Fibroblast of the aortic adventitia (primary cell): ENCODE measurements around the gene ADGRB3. TPM values are rescaled to one million over a fixed set of nuclear protein-coding genes. Genes with fewer than 3 reads are reported as not detected.
"Not testable (repeated sequence)": the region's sequence is repeated elsewhere in the genome, so short reads cannot be mapped to it uniquely, and the experiment has no call there.

ENCODE experiments used
- DNase-seq: peaks from one replicate; pipeline ENCODE4 v3.0.0-alpha.2; 2010; ENCODE audit warnings: low read depth
- H3K4me3 ChIP-seq: 2 replicates; pipeline ENCODE4 v1.5.1; 2011; ENCODE audit warnings: low read depth, mild to moderate bottlenecking, control low read depth, low read length, moderate library complexity
- total RNA-seq: library from RNA; depleted of rRNA; stranded (reverse); fragments of >200 nt; gene quantifications from 2 replicates; pipeline ENCODE4 v1.2.3, GENCODE V29; 2012; ENCODE audit warnings: low replicate concordance
- TF ChIP-seq, protein P1 (sequence below): IDR thresholded peaks from 2 replicates; pipeline ENCODE4 v1.5.1; 2011; ENCODE audit warnings: mild to moderate bottlenecking, low read length, control low read depth, inconsistent platforms; ENCODE audit not compliant: insufficient read depth

Gene ADGRB3
- total RNA-seq, 1 donor, result 1.4 TPM

DNA sequence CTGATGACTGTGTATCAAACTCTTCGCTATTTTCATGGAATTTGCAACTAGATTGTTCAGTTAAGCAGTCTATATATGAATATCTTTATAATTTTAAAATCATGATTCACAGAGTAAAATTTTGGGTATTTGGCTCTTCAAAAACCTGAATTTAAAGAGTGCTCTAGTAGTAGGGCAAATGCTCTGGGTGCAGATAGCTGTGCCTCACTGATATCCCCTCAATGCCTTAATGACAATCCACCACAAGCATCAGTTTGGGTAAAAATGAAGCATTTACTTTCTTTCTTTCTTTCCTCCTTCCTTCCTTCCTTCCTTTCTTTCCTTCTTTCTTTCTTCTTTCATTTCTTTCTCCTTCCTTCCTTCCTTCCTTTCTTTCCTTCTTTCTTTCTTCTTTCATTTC, 239.7 kb downstream of the ADGRB3 start:
- DNase-seq, result no peak
- no peak overlapping the region for H3K4me3 ChIP-seq
- TF ChIP-seq, protein P1, sequence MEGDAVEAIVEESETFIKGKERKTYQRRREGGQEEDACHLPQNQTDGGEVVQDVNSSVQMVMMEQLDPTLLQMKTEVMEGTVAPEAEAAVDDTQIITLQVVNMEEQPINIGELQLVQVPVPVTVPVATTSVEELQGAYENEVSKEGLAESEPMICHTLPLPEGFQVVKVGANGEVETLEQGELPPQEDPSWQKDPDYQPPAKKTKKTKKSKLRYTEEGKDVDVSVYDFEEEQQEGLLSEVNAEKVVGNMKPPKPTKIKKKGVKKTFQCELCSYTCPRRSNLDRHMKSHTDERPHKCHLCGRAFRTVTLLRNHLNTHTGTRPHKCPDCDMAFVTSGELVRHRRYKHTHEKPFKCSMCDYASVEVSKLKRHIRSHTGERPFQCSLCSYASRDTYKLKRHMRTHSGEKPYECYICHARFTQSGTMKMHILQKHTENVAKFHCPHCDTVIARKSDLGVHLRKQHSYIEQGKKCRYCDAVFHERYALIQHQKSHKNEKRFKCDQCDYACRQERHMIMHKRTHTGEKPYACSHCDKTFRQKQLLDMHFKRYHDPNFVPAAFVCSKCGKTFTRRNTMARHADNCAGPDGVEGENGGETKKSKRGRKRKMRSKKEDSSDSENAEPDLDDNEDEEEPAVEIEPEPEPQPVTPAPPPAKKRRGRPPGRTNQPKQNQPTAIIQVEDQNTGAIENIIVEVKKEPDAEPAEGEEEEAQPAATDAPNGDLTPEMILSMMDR, result no peak

DNA sequence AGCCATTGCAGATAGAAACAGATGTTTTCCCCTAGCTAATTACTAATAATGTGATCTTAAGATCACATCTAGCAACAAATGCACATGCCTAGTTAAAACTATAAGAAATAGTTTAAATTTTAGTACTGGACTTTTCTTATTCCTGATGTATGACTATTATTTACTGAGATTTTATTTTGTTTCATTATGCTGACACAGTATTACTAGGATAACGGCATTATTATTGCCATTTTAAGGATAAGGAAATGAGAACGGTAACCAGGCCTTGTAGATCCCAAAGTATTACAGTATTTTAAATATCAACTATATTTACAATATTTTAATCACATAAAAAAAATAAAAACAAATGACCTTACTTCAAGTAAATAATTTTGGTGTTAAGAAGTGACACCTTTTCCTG, 240.3 kb downstream of the ADGRB3 start:
- DNase-seq, result no peak
- TF ChIP-seq, protein P1, result no peak

DNA sequence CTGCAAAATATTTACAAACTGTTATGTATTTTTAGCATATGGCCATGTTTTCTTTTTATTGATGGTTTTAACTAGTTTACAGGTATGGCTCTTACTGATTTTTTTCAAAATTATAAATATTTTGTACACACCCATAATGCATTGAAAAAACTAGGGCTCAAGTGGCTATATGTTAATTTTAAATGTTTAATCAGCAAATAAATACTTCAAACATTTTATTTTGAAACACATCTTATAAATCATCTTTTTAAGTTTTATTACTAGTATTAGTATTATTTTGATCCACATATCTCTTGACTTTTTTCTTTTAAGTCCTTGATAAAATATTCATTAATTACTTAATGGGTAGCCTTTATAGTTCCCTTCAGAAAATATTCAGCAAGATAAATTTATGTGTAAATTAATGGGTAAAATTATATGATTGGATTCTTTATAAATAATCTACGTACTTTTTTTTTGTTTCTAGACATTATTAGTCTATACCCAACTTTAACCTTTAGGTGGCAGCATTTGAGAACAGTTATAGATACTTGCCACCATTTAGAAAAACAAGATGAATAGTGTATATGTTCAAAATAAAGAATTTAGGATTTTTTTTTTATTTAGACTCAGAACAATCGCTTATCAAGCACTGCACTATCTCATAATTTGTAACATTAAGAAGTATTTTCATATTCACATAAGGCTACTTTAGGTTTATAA, 241.9 kb downstream of the ADGRB3 start:
- TF ChIP-seq, protein P1, result peak; percentile 33
- H3K4me3 ChIP-seq, result no peak overlapping the region
- peak; percentile 35 for DNase-seq

More for the DNA sequence above, 240.3 kb downstream of the ADGRB3 start:
- no peak overlapping the region for H3K4me3 ChIP-seq

DNA sequence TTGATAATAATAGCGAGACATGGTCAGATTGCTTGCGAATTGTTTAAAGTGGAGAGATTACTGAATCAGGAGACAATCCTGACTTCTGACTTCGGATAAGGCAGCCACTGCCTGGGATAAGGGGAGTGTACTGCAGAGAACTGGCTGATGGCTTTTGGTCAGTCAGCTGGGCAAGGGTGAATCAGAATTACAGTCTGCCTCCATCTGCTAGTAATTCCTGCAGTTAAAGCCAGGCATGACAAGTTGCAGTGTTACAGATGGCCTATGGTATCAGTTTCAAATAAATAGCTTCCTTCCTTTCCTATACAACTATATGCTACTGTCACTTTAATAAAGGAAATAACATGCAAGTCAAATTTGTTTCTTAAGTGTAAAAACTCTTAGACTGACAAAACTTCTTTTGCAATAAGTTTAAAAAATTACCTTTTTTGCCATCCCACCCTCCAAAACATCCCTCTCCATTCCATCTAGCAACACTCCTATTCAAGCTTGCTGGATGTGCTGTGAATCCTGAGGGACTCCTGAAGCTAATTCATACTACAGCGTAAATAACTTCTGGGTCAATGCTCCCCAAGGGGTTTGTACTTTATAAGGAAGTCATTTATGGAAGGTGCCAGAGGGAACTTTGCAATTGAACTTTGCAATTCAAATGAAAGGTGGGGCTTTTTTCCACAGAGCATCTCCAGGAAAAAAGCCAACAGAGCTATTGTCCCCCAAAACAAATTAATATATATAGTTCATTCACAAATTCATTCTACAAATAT, 245.2 kb downstream of the ADGRB3 start:
- no peak for DNase-seq
- TF ChIP-seq, protein P1, result no peak
- H3K4me3 ChIP-seq, result no peak overlapping the region

DNA sequence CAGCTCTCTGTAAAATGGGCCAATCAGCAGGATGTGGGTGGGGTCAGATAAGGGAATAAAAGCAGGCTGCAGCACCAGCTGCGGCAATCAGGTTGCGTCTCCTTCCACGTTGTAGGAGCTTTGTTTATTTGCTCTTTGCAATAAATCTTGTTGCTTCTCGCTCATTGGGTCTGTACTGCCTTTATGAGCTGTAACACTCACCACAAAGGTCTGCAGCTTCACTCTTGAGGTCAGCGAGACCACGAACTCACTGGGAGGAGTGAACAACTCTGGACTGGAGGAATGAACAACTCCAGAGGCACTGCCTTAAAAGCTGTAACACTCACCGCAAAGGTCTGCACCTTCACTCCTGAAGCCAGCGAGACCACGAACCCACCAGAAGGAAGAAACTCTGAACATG, 248.2 kb downstream of the ADGRB3 start:
- not testable (repeated sequence) for DNase-seq, H3K4me3 ChIP-seq

DNA sequence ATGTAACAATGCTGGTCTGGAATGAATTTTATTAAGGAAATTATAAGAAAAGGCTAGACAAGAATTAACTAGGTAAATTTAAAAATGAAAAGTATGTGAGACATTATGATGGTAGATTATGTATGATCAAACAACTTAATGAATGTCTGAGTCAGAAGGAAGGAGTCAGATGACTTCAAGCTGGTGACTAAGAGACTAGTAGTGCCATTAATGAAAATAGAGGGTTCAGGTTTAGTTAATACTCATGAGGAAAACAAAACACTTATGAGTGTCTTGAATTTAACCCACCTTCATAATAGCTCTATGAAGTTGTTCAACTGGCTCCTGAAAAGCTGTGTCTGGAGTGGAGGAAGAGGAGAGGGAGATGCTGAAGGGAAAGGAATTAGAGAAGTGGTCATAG, 256.3 kb downstream of the ADGRB3 start:
- no peak overlapping the region for H3K4me3 ChIP-seq
- TF ChIP-seq, protein P1, result no peak
- no peak for DNase-seq

DNA sequence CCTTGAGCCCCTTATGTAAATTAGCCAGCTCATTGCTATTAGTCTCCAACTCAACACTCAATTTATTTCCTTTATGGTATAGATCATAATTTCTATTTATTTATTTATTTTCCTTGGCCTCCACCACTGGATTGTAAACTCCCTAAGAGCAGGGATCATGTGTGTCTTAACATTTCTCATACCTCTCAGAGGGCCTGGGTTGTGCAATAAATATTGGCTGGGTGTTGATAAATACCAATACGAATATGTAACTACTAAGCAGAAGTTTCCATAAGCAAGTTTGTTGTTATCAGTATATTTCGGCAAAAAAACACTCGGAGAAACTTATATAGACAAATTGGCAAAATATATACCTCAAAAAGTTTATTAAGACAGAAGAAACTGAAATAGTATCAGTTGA, 257.4 kb downstream of the ADGRB3 start:
- H3K4me3 ChIP-seq, result no peak overlapping the region
- TF ChIP-seq, protein P1, result no peak
- DNase-seq, result no peak
